ENCODE results near the gene GAB2. TPM values are rescaled to one million over a fixed set of nuclear protein-coding genes. Genes with fewer than 3 reads are reported as not detected.

Gene GAB2
- total RNA-seq, 4 donors from 2014 or later = 23.3 to 65.6 (median 58.8) TPM

GRCh38 chr11:78426845-78427244, 9.2 kb upstream of the GAB2 start:
- no peak for TF ChIP-seq CTCF (IDR thresholded peaks at IDR 0.05; ENCODE audit: low read depth)

- TF ChIP-seq CTCF (IDR thresholded peaks at IDR 0.05; ENCODE audit: low read depth) = no peak
Measured at GRCh38 chr11:78425399-78426070, 7.9 kb upstream of the GAB2 start.

GRCh38 chr11:78424334-78425270, 7.0 kb upstream of the GAB2 start:
- no peak for TF ChIP-seq CTCF (IDR thresholded peaks at IDR 0.05; ENCODE audit: low read depth)

GRCh38 chr11:78423241-78423640, 5.6 kb upstream of the GAB2 start:
- no peak for TF ChIP-seq CTCF (IDR thresholded peaks at IDR 0.05; ENCODE audit: low read depth)

- TF ChIP-seq CTCF (IDR thresholded peaks at IDR 0.05; ENCODE audit: low read depth) = no peak
Measured at GRCh38 chr11:78420796-78421209, 3.2 kb upstream of the GAB2 start.

GRCh38 chr11:78420255-78420764, 2.7 kb upstream of the GAB2 start:
- TF ChIP-seq CTCF (IDR thresholded peaks at IDR 0.05; ENCODE audit: low read depth) = no peak

- TF ChIP-seq CTCF (IDR thresholded peaks at IDR 0.05; ENCODE audit: low read depth) = no peak
Measured at GRCh38 chr11:78419327-78419726, 1.7 kb upstream of the GAB2 start.

Data from subcutaneous adipose tissue (tissue), 4 donors.